ENCODE results near the gene CAMKK1. TPM values are rescaled to one million over a fixed set of nuclear protein-coding genes. Genes with fewer than 3 reads are reported as not detected.

CAMKK1 gene
- total and polyA plus RNA-seq, 9 donors, result 2.8 to 15.1 (median 7.1) TPM

GRCh38 chr17:3927628-3928340, 34.9 kb upstream of the CAMKK1 start:
- H3K4me1 ChIP-seq (ENCODE audit: insufficient read depth), result peaks cover 5% of the 10 kb centered on the region
- WGBS, 3 donors, result 79 to 82% (median 81%) methylated on average over 15 of the region's 15 CpGs
- intact Hi-C loops (cut with DNase I), result no loop called here
- TF ChIP-seq CTCF (IDR thresholded peaks at IDR 0.05), result no peak
- TF ChIP-seq EP300 (IDR thresholded peaks at IDR 0.05), result no peak
- no peak for TF ChIP-seq POLR2A (IDR thresholded peaks at IDR 0.05)
- H3K9me3 ChIP-seq, result no peaks in the 10 kb centered on the region
- no peaks in the 10 kb centered on the region for H3K27me3 ChIP-seq
- peak in 1 of 5 donors; percentile 30 for DNase-seq
- H3K36me3 ChIP-seq, result no peaks in the 10 kb centered on the region
- no peak overlapping the region for H3K27ac ChIP-seq
- H3K4me3 ChIP-seq, result no peak overlapping the region

GRCh38 chr17:3926860-3927627, 34.2 kb upstream of the CAMKK1 start:
- TF ChIP-seq EP300 (IDR thresholded peaks at IDR 0.05), result no peak
- H3K36me3 ChIP-seq, result no peaks in the 10 kb centered on the region
- intact Hi-C loops (cut with DNase I), result no loop called here
- no peak overlapping the region for H3K4me3 ChIP-seq
- H3K9me3 ChIP-seq, result no peaks in the 10 kb centered on the region
- no peak for DNase-seq
- no peaks in the 10 kb centered on the region for H3K27me3 ChIP-seq
- H3K4me1 ChIP-seq (ENCODE audit: insufficient read depth), result peaks cover 5% of the 10 kb centered on the region
- 79 to 80% (median 80%) methylated on average over 16 of the region's 16 CpGs for WGBS, 3 donors
- no peak overlapping the region for H3K27ac ChIP-seq

GRCh38 chr17:3925684-3926485, 33.0 kb upstream of the CAMKK1 start:
- intact Hi-C loops (cut with DNase I), result no loop called here
- Histone ChIP-seq H3K27me3 (no peaks in the 10 kb centered on the region), H3K27ac (no peak overlapping the region), H3K9me3 (no peaks in the 10 kb centered on the region), H3K36me3 (no peaks in the 10 kb centered on the region), H3K4me1 (ENCODE audit: insufficient read depth) (peaks cover 5% of the 10 kb centered on the region), H3K4me3 (no peak overlapping the region)
- DNase-seq, result no peak
- 86 to 94% (median 92%) methylated on average over 17 of the region's 17 CpGs for WGBS, 3 donors
- TF ChIP-seq POLR2A (IDR thresholded peaks at IDR 0.05) (no peak), CTCF (IDR thresholded peaks at IDR 0.05) (no peak), EP300 (IDR thresholded peaks at IDR 0.05) (no peak)

GRCh38 chr17:3924512-3925350, 31.9 kb upstream of the CAMKK1 start:
- H3K9me3 ChIP-seq, result no peaks in the 10 kb centered on the region
- H3K36me3 ChIP-seq, result no peaks in the 10 kb centered on the region
- no peak overlapping the region for H3K4me3 ChIP-seq
- peaks cover 5% of the 10 kb centered on the region for H3K4me1 ChIP-seq (ENCODE audit: insufficient read depth)
- intact Hi-C loops (cut with DNase I), result no loop called here
- no peaks in the 10 kb centered on the region for H3K27me3 ChIP-seq
- H3K27ac ChIP-seq, result peak overlapping the region in 1 of 2 donors; percentile 33
- TF ChIP-seq EP300 (IDR thresholded peaks at IDR 0.05) (no peak), POLR2A (IDR thresholded peaks at IDR 0.05) (no peak), CTCF (IDR thresholded peaks at IDR 0.05) (no peak)
- DNase-seq, result peak in 1 of 5 donors; percentile 57
- 31 to 46% (median 36%) methylated on average over 40 of the region's 40 CpGs for WGBS, 3 donors

Measured in ovary (tissue), 9 donors.